NCI-H748 treated with DMSO at 0.1 percent for 48 hours (cell line): ENCODE data around the gene CTIF.

Source experiments
- DNase-seq: peaks from one replicate; lab custom pipeline; 2025; lab: John Stamatoyannopoulos, UW

CTIF gene

GRCh38 chr18:48533340-48534070, 5.3 kb upstream of the CTIF start:
- DNase-seq = no peak

GRCh38 chr18:48534364-48534763, 4.5 kb upstream of the CTIF start:
- no peak for DNase-seq

GRCh38 chr18:48535956-48536355, 2.9 kb upstream of the CTIF start:
- no peak for DNase-seq

GRCh38 chr18:48536516-48536915, 2.3 kb upstream of the CTIF start:
- no peak for DNase-seq

GRCh38 chr18:48539406-48540250, 797 bp downstream of the CTIF start:
- peak; percentile 20 for DNase-seq

- DNase-seq = no peak
Measured at GRCh38 chr18:48540251-48541025, 1.6 kb downstream of the CTIF start.

GRCh38 chr18:48541026-48541746, 2.4 kb downstream of the CTIF start:
- peak; percentile 37 for DNase-seq

- no peak for DNase-seq
Measured at GRCh38 chr18:48541747-48542400, 3.0 kb downstream of the CTIF start.

GRCh38 chr18:48542513-48543181, 3.8 kb downstream of the CTIF start:
- DNase-seq = no peak

- no peak for DNase-seq
Measured at GRCh38 chr18:48543228-48543627, 4.4 kb downstream of the CTIF start.

GRCh38 chr18:48544116-48544515, 5.3 kb downstream of the CTIF start:
- DNase-seq = no peak

GRCh38 chr18:48544661-48545415, 6.0 kb downstream of the CTIF start:
- no peak for DNase-seq

GRCh38 chr18:48545757-48546321, 7.0 kb downstream of the CTIF start:
- peak; percentile 7 for DNase-seq

GRCh38 chr18:48546396-48546795, 7.6 kb downstream of the CTIF start:
- DNase-seq = no peak

- no peak for DNase-seq
Measured at GRCh38 chr18:48547531-48547981, 8.7 kb downstream of the CTIF start.

- DNase-seq = no peak
Measured at GRCh38 chr18:48548011-48548771, 9.4 kb downstream of the CTIF start.

GRCh38 chr18:48548921-48549320, 10.1 kb downstream of the CTIF start:
- no peak for DNase-seq

GRCh38 chr18:48550101-48550729, 11.4 kb downstream of the CTIF start:
- DNase-seq = no peak
